Measurements from ENCODE around the gene RAB11A. TPM values are rescaled to one million over a fixed set of nuclear protein-coding genes. Genes with fewer than 3 reads are reported as not detected.

The RAB11A gene
- total and polyA plus RNA-seq, 2 of the 13 experiments (the other 11 are each of a cell fraction or from before 2014, with no cell fraction given) = 161 to 162 TPM

GRCh38 chr15:65869126-65869953 lies at the start of gene RAB11A (continued):
- TF ChIP-seq ZNF703 (CRISPR knock-in tag; IDR thresholded peaks at IDR 0.05; ENCODE audit: borderline replicate concordance) (no peak), HNF4A (CRISPR knock-in tag; IDR thresholded peaks at IDR 0.05) (no peak; the same call in 1 of the 2 replicates), SMAD9 (CRISPR knock-in tag; IDR thresholded peaks at IDR 0.05) (peak; percentile 11; the same call in 1 of the 2 replicates), ZNF3 (CRISPR knock-in tag; IDR thresholded peaks at IDR 0.05) (no peak), ZNF878 (CRISPR knock-in tag; IDR thresholded peaks at IDR 0.05) (peak; percentile 64; the same call in 1 of the 2 replicates), U2AF1 (optimal IDR thresholded peaks at IDR 0.05; ENCODE audit: low read depth, low read length) (peak; percentile 39), PRDM15 (CRISPR knock-in tag; IDR thresholded peaks at IDR 0.05) (no peak), PPARG (CRISPR knock-in tag; conservative IDR thresholded peaks at IDR 0.05) (0 out of 2 replicates have a peak, but pooled peaks have one; percentile 40), CHD4 (IDR thresholded peaks at IDR 0.05; ENCODE audit: borderline replicate concordance, low read length) (no peak; the same call in 1 of the 2 replicates), RARA (CRISPR knock-in tag; IDR thresholded peaks at IDR 0.05) (0 out of 2 replicates have a peak, but pooled peaks have one; percentile 6), ZBTB3 (CRISPR knock-in tag; IDR thresholded peaks at IDR 0.05; ENCODE audit: borderline replicate concordance, low read depth) (no peak), ZC3H13 (CRISPR knock-in tag; IDR thresholded peaks at IDR 0.05) (0 out of 2 replicates have a peak, but pooled peaks have one; percentile 24), ZNF607 (CRISPR knock-in tag; IDR thresholded peaks at IDR 0.05; ENCODE audit: borderline replicate concordance) (0 out of 2 replicates have a peak, but pooled peaks have one; percentile 8), HNRNPLL (IDR thresholded peaks at IDR 0.05; ENCODE audit: low read depth, low read length, poor library complexity, severe bottlenecking) (peak; percentile 79), XRCC5 (optimal IDR thresholded peaks at IDR 0.05; ENCODE audit: low read length) (peak; percentile 26), ELF4 (CRISPR knock-in tag; IDR thresholded peaks at IDR 0.05; ENCODE audit: borderline replicate concordance) (0 out of 2 replicates have a peak, but pooled peaks have one; percentile 41)
- TF ChIP-seq, protein P1, sequence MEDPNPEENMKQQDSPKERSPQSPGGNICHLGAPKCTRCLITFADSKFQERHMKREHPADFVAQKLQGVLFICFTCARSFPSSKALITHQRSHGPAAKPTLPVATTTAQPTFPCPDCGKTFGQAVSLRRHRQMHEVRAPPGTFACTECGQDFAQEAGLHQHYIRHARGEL (CRISPR knock-in tag; IDR thresholded peaks at IDR 0.05) = 0 out of 2 replicates have a peak, but pooled peaks have one; percentile 52
- TF ChIP-seq, protein P2, sequence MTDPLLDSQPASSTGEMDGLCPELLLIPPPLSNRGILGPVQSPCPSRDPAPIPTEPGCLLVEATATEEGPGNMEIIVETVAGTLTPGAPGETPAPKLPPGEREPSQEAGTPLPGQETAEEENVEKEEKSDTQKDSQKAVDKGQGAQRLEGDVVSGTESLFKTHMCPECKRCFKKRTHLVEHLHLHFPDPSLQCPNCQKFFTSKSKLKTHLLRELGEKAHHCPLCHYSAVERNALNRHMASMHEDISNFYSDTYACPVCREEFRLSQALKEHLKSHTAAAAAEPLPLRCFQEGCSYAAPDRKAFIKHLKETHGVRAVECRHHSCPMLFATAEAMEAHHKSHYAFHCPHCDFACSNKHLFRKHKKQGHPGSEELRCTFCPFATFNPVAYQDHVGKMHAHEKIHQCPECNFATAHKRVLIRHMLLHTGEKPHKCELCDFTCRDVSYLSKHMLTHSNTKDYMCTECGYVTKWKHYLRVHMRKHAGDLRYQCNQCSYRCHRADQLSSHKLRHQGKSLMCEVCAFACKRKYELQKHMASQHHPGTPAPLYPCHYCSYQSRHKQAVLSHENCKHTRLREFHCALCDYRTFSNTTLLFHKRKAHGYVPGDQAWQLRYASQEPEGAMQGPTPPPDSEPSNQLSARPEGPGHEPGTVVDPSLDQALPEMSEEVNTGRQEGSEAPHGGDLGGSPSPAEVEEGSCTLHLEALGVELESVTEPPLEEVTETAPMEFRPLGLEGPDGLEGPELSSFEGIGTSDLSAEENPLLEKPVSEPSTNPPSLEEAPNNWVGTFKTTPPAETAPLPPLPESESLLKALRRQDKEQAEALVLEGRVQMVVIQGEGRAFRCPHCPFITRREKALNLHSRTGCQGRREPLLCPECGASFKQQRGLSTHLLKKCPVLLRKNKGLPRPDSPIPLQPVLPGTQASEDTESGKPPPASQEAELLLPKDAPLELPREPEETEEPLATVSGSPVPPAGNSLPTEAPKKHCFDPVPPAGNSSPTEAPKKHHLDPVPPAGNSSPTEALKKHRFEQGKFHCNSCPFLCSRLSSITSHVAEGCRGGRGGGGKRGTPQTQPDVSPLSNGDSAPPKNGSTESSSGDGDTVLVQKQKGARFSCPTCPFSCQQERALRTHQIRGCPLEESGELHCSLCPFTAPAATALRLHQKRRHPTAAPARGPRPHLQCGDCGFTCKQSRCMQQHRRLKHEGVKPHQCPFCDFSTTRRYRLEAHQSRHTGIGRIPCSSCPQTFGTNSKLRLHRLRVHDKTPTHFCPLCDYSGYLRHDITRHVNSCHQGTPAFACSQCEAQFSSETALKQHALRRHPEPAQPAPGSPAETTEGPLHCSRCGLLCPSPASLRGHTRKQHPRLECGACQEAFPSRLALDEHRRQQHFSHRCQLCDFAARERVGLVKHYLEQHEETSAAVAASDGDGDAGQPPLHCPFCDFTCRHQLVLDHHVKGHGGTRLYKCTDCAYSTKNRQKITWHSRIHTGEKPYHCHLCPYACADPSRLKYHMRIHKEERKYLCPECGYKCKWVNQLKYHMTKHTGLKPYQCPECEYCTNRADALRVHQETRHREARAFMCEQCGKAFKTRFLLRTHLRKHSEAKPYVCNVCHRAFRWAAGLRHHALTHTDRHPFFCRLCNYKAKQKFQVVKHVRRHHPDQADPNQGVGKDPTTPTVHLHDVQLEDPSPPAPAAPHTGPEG (CRISPR knock-in tag; IDR thresholded peaks at IDR 0.05) = 0 out of 2 replicates have a peak, but pooled peaks have one; percentile 48

All from HepG2 (cell line).